Upper lobe of right lung (tissue), 1 donor: Measurements from ENCODE around the gene ASPA. TPM values are rescaled to one million over a fixed set of nuclear protein-coding genes. Genes with fewer than 3 reads are reported as not detected.

Source experiments
- ATAC-seq: fragments of 200-7000 bp; cut with Tn5 transposase; one replicate; pipeline ENCODE4 v1.9.1; 2020; ENCODE audit warnings: mild to moderate bottlenecking, moderate library complexity
- DNase-seq: peaks from one replicate; pipeline ENCODE4 v3.0.0-alpha.2; 2020
- H3K27ac ChIP-seq: fragments of 200-600 bp; one replicate; pipeline ENCODE4 v1.8.0; 2022
- H3K27me3 ChIP-seq: fragments of 200-600 bp; one replicate; pipeline ENCODE4 v1.8.0; 2022; ENCODE audit warnings: mild to moderate bottlenecking
- H3K36me3 ChIP-seq: fragments of 200-600 bp; one replicate; pipeline ENCODE4 v1.8.0; 2022
- H3K4me1 ChIP-seq: fragments of 200-600 bp; one replicate; pipeline ENCODE4 v1.8.0; 2022
- H3K4me3 ChIP-seq: fragments of 200-600 bp; one replicate; pipeline ENCODE4 v1.8.0; 2022; ENCODE audit warnings: mild to moderate bottlenecking
- H3K9me3 ChIP-seq: fragments of 200-600 bp; one replicate; pipeline ENCODE4 v1.8.0; 2022
- intact Hi-C: fragments of 100-400 bp; cut with DNase I; formaldehyde crosslinking; loops from one replicate; pipeline ENCODE4 v1.11.0; 2022
- total RNA-seq: library from RNA; stranded (reverse); fragmentation: NEBNext Ultra II Directional; extraction: Animal tissue kit (Norgen Biotek cat#: 25700); gene quantifications from one replicate; pipeline ENCODE4 v1.2.1, GENCODE V29; 2021
- TF ChIP-seq, protein P1 (sequence below): fragments of 200-600 bp; IDR thresholded peaks from one replicate; pipeline ENCODE4 v1.8.0; 2022; ENCODE audit warnings: antibody characterized with exemption
- donor health status: DM: no; HTN: yes; CAD: no; lungs with severe emphysema.

The ASPA gene
- total RNA-seq, 1 donor from 2014 or later, result 8.2 TPM

- Histone ChIP-seq H3K9me3 (no peaks in the 10 kb centered on the region), H3K27ac (no peak overlapping the region), H3K27me3 (no peaks in the 10 kb centered on the region), H3K4me1 (no peaks in the 10 kb centered on the region), H3K4me3 (no peak overlapping the region), H3K36me3 (no peaks in the 10 kb centered on the region)
- no peak for DNase-seq
- no peak for ATAC-seq
- intact Hi-C loops, result no loop called here
- TF ChIP-seq, protein P1, sequence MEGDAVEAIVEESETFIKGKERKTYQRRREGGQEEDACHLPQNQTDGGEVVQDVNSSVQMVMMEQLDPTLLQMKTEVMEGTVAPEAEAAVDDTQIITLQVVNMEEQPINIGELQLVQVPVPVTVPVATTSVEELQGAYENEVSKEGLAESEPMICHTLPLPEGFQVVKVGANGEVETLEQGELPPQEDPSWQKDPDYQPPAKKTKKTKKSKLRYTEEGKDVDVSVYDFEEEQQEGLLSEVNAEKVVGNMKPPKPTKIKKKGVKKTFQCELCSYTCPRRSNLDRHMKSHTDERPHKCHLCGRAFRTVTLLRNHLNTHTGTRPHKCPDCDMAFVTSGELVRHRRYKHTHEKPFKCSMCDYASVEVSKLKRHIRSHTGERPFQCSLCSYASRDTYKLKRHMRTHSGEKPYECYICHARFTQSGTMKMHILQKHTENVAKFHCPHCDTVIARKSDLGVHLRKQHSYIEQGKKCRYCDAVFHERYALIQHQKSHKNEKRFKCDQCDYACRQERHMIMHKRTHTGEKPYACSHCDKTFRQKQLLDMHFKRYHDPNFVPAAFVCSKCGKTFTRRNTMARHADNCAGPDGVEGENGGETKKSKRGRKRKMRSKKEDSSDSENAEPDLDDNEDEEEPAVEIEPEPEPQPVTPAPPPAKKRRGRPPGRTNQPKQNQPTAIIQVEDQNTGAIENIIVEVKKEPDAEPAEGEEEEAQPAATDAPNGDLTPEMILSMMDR, result no peak
Measured at GRCh38 chr17:3502466-3502865, 26.7 kb downstream of the ASPA start.

DNA sequence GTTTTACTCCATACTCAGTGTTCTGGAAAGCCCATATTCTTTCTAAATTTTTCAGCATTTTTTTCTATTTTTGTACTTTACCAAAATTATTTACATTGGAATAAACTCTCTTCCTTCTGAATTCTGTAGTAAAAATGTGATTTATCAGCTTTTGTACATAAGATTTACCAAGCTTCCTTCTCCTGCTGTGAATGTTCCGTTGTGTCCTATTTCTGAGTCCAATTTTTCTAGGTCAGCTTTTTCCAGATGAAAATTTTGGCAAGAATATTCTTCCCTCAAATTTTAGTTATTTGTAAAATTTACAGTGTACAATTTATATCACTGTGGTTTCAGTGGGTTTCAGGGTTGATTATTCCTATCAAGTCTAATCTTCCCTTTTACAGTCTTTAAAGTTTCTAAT, 27.5 kb downstream of the ASPA start:
- Histone ChIP-seq H3K9me3 (no peaks in the 10 kb centered on the region), H3K36me3 (no peaks in the 10 kb centered on the region), H3K4me1 (no peaks in the 10 kb centered on the region), H3K4me3 (no peak overlapping the region), H3K27ac (no peak overlapping the region), H3K27me3 (no peaks in the 10 kb centered on the region)
- DNase-seq, result no peak
- ATAC-seq, result no peak
- TF ChIP-seq, protein P1, result no peak
- intact Hi-C loops, result no loop called here

GRCh38 chr17:3505008-3505407, 29.2 kb downstream of the ASPA start:
- TF ChIP-seq, protein P1, result no peak
- ATAC-seq, result no peak
- no peaks in the 10 kb centered on the region for H3K9me3 ChIP-seq
- no peak for DNase-seq
- no peak overlapping the region for H3K27ac ChIP-seq
- no peak overlapping the region for H3K4me3 ChIP-seq
- intact Hi-C loops, result no loop called here
- no peaks in the 10 kb centered on the region for H3K4me1 ChIP-seq
- H3K27me3 ChIP-seq, result no peaks in the 10 kb centered on the region
- no peaks in the 10 kb centered on the region for H3K36me3 ChIP-seq

DNA sequence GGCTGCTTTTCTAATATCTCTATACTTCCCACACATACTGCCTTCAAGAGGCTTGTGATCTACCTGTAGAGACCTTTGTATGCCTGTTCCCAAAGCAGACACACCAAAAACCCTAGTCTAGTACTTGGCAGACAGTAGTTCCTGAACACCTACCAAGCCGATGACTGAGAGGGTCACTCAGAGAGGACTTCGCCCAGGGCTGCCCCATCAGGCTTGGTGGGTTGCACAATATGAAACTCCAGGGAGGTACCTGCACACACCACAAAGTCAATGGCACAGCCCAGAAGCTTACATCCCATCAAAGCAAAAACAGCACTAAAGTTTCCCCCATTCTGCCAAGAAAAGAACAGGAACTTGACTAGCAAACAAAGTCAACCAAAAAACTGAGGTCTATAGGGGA, 30.3 kb downstream of the ASPA start:
- DNase-seq, result no peak
- H3K4me1 ChIP-seq, result no peaks in the 10 kb centered on the region
- no peak overlapping the region for H3K4me3 ChIP-seq
- H3K9me3 ChIP-seq, result no peaks in the 10 kb centered on the region
- H3K36me3 ChIP-seq, result no peaks in the 10 kb centered on the region
- no peak overlapping the region for H3K27ac ChIP-seq
- TF ChIP-seq, protein P1, result no peak
- no peaks in the 10 kb centered on the region for H3K27me3 ChIP-seq
- no peak for ATAC-seq
- intact Hi-C loops, result no loop called here

GRCh38 chr17:3507071-3507470, 31.3 kb downstream of the ASPA start:
- Histone ChIP-seq H3K36me3 (no peaks in the 10 kb centered on the region), H3K4me3 (no peak overlapping the region), H3K27me3 (no peaks in the 10 kb centered on the region), H3K27ac (no peak overlapping the region), H3K9me3 (no peaks in the 10 kb centered on the region), H3K4me1 (no peaks in the 10 kb centered on the region)
- ATAC-seq (no peak), DNase-seq (no peak)
- intact Hi-C loops, result no loop called here
- TF ChIP-seq, protein P1, result no peak

DNA sequence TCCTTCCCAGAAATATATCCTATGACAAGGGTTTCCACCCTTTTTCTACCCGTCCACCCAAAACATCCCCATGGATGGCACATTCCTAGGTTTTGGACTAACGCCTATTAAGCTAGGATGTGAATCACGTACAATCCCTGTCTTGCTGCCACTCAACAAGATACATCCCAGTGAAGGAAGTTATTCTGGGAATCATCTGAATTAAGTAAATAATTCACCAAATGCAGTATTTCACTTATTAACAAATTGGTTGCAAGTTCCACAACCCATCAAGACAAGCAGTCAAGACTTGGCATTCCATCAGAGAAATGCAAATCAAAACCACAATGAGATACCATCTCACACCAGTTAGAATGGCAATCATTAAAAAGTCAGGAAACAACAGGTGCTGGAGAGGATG, 32.1 kb downstream of the ASPA start:
- DNase-seq, result no peak
- intact Hi-C loops, result no loop called here
- H3K27me3 ChIP-seq, result no peaks in the 10 kb centered on the region
- TF ChIP-seq, protein P1, result no peak
- no peak overlapping the region for H3K27ac ChIP-seq
- ATAC-seq, result no peak
- H3K9me3 ChIP-seq, result no peaks in the 10 kb centered on the region
- no peaks in the 10 kb centered on the region for H3K4me1 ChIP-seq
- H3K36me3 ChIP-seq, result no peaks in the 10 kb centered on the region
- no peak overlapping the region for H3K4me3 ChIP-seq
